T-helper 22 cell (primary cell): ENCODE results near the gene ACVR1B.

Source experiments
- DNase-seq: peaks from one replicate; pipeline ENCODE4 v3.0.0-alpha.2; 2020; ENCODE audit warnings: low read depth

The ACVR1B gene

GRCh38 chr12:51917041-51917590, 34.4 kb upstream of the ACVR1B start:
- no peak for DNase-seq

- no peak for DNase-seq
Measured at GRCh38 chr12:51917746-51918453, 33.6 kb upstream of the ACVR1B start.

- DNase-seq, result no peak
Measured at GRCh38 chr12:51920046-51920445, 31.5 kb upstream of the ACVR1B start.

GRCh38 chr12:51921017-51921725, 30.3 kb upstream of the ACVR1B start:
- DNase-seq, result no peak

GRCh38 chr12:51922146-51922545, 29.4 kb upstream of the ACVR1B start:
- DNase-seq, result no peak

- no peak for DNase-seq
Measured at GRCh38 chr12:51922762-51923505, 28.6 kb upstream of the ACVR1B start.

- peak; percentile 17 for DNase-seq
Measured at GRCh38 chr12:51923506-51924365, 27.8 kb upstream of the ACVR1B start.

GRCh38 chr12:51924551-51925319, 26.8 kb upstream of the ACVR1B start:
- DNase-seq, result no peak

GRCh38 chr12:51925346-51926063, 26.0 kb upstream of the ACVR1B start:
- DNase-seq, result no peak

GRCh38 chr12:51926064-51926632, 25.4 kb upstream of the ACVR1B start:
- DNase-seq, result no peak

- no peak for DNase-seq
Measured at GRCh38 chr12:51926718-51927117, 24.8 kb upstream of the ACVR1B start.

- no peak for DNase-seq
Measured at GRCh38 chr12:51932218-51933076, 19.1 kb upstream of the ACVR1B start.

GRCh38 chr12:51934080-51934479, 17.4 kb upstream of the ACVR1B start:
- DNase-seq, result no peak

- DNase-seq, result no peak
Measured at GRCh38 chr12:51937926-51938325, 13.6 kb upstream of the ACVR1B start.

GRCh38 chr12:51938726-51939125, 12.8 kb upstream of the ACVR1B start:
- no peak for DNase-seq

GRCh38 chr12:51941011-51941581, 10.4 kb upstream of the ACVR1B start:
- DNase-seq, result no peak

GRCh38 chr12:51941604-51942003, 9.9 kb upstream of the ACVR1B start:
- DNase-seq, result no peak

- DNase-seq, result no peak
Measured at GRCh38 chr12:51942056-51942455, 9.4 kb upstream of the ACVR1B start.
